Stimulated activated CD8-positive, alpha-beta memory T cell treated with anti-CD3 and anti-CD28 coated beads, Interleukin-12 subunit alpha, Interleukin-12 subunit beta, amount 100 ng/mL, for 4 hours (primary cell): ENCODE results near the gene P2RX7.
"Not testable (repeated sequence)": the region's sequence is repeated elsewhere in the genome, so short reads cannot be mapped to it uniquely, and the experiment has no call there.

Experiments
- DNase-seq: peaks from one replicate; pipeline ENCODE4 v3.0.0-alpha.2; 2020; ENCODE audit warnings: low read depth

The P2RX7 gene

DNA sequence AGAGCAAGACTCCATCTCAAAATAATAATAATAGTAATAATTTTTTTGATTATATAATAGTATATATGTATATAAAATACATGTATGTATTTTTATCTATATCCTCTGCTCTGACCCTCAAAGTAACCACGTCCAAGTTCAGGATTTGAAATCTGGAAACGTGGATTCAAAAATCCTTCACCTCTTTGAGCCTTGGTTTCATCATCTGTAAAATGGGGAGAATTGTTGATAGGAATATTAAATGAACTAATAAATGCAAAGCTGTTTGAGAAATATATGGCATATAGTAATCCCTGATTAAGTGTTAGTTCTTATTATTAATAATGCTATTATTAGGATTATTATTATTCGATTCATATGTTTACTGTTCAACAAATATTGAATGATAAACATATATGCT lies 2.6 kb downstream of the P2RX7 start:
- DNase-seq = no peak

DNA sequence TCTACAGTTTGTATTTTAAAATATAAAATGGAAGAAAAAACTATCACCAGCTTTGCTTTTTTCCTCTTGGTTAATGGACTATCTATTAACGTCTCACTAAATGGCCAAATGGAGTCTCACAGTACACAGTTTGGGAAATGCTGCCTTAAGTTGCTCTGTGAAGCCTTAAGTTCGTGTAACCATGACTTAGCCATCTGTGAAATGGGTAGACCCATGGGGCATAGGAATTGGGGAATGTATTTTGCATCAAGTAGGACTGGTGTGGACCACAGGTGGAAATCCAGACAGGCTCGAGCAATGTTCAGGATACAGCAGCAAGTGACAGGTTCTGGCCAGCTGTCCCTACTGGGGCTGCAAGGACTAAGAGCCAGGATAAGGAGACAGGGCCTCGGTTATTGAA lies 4.8 kb downstream of the P2RX7 start:
- no peak for DNase-seq

DNA sequence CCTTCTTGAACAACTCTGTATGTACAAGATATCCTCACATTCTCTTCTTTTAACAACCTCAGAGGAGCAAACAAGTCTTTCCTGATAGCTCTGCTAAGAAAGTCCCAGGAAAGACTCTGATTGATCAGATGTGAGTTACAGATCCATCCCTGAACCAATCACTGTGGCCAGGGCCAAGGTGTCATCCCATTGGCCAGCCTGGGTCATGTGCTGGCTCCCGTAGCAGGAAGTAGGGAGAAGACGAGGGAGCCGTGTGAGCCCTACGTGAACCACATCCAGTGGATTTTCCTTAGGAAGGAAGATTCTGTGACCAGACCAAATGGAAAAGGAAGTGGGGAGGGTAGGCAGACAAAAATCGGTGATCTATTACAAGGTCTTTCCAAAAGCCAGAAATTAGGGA lies 5.6 kb downstream of the P2RX7 start:
- DNase-seq = no peak

DNA sequence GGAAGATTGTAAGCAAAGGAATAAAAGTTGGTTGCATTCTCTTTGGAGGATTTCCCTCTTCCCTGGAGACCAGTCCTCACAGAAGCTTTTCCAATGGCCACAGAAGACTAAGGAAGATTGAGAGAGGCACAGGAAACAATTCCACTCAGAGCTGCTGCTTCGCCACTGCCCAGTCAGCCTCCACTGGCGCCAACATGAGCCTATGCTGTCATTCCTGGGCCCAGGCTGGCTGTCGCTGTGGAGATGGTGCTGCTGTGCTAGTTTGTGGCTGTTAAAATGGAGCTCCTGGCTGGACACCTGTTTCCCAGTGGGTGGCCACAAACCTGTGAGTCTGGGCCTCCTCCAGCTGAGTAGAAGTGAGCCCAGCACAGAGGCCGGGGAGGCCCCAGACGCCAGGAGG lies 6.6 kb downstream of the P2RX7 start:
- no peak for DNase-seq

DNA sequence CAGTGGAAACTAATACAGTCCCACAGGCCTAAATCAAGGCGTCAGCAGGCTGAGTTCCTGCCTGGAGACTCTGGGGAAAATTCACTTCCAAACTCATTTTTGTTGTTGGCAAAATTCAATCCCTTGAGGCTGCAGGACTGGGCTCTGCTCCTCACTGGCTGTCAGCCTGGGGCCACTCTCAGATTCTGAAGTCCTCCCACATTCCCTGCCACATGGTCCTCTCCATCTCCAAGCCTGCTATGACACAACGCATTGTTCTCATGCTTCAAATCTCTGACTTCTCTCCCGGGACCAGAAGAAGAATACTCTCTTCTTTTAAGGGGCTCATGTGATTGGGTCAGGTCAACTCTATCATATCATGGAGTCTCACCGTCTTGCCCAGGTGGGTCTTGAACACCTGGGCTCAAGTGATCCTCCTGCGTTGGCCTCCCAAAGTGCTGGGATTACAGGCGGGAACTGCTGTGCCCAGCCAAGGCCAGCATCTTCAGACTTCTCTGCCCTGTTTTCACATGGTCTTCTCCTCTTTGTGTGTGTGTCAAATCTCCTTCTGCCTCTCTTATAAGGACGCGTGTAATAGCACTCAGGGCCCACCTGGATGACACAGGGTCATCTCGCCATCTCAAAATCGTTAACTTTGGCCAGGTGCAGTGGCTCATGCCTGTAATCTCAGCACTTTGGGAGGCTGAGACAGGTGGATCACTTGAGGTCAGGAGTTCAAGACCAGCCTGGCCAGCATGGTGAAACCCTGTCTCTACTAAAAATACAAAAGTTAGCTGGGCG lies 9.7 kb downstream of the P2RX7 start:
- DNase-seq = no peak

DNA sequence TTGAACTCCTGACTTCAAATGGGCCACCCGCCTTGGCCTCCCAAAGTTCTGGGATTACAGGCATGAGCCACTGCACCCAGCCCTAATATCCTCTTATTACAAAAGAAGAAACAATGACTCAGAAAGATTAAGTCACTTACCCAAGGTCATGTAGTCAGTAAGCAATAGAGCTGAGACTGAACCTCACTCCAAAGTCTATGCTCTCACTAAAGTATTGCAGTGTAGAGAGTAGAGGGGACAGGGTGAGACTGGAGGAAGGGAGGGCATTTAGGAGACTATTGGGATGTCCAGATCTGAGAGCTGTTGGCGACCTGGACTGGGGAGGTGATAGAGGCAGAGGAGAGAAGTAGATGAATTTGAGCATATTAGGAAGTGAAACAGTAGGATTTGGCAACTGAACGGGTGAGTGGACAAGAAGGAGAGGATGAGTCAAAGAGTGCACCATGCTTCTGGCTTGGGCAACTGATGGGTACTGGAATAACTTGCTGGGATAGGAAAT lies 11.8 kb downstream of the P2RX7 start:
- DNase-seq = no peak

DNA sequence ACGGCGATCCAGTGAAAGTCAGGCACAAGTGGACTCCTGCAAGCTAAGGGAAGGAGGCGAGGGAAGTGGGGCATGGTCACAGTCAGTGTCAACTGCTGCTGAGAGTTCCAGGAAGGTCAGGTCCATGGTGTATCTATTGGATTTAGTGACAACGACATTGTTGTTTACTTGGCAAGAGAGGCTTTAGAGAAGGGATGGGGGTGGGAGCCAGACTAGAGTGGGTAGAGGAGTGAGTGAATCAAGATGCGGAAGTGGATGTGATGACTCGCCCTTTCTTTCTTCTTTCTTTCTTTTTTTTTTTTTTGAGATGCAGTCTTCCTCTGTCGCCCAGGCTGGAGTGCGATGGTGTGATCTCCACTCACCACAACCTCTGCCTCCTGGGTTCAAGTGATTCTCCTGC lies 12.5 kb downstream of the P2RX7 start:
- DNase-seq = no peak

DNA sequence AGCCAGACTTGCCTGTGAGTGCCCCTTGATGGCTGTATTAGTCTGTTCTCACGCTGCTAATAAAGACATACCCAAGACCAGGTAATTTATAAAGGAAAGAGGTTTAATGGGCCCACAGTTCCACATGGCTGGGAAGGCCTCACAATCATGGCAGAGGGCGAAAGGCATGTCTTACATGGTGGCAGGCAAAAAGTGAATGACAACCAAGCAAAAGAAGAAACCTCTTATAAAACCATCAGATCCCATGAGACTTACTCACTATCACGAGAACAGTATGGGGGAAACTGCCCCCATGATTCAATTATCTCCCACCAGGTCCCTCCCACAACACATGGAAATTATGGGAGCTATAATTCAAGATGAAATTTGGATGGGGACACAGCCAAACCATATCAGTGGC lies 16.6 kb downstream of the P2RX7 start:
- DNase-seq = not testable (repeated sequence)

DNA sequence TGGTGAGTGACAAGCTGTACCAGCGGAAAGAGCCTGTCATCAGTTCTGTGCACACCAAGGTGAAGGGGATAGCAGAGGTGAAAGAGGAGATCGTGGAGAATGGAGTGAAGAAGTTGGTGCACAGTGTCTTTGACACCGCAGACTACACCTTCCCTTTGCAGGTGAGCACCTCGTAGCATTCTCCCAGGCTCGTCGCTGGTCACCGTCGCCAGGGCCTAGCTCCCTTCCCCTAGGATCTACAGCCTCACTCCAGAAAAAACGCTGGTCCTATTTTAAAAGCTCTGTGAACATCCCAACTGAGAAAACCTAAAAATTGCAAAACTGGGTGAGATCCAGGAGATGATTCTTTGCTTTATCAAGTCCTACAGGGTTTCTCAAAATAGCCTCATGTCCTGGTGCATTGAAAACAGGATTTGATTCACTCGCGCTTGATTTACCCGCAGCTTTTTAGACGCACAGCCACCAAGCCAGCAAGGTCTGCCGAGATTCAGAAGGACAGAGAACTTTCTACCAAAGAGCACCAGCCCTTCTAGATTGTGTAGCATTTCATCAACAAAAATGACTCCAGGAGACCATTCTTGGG lies 22.2 kb downstream of the P2RX7 start:
- no peak for DNase-seq

DNA sequence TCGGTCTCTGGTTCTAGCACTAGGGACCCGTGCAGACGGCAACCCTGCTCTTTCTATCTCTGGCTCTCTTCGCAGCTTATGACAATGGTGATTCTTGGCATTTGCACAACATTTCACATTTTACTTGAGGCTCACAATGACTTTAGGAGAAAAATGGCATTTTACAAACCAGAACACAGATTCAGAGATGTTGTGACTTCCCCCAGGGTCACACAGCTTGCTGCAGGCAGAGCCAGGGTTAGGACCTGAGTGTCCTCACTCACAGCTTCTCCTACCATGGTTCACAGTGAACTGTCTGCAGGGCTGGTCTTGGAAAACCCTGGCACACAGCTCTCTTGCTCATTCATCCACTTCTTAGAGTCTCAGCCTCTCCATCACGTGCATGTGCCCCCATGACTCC lies 23.7 kb downstream of the P2RX7 start:
- DNase-seq = no peak

DNA sequence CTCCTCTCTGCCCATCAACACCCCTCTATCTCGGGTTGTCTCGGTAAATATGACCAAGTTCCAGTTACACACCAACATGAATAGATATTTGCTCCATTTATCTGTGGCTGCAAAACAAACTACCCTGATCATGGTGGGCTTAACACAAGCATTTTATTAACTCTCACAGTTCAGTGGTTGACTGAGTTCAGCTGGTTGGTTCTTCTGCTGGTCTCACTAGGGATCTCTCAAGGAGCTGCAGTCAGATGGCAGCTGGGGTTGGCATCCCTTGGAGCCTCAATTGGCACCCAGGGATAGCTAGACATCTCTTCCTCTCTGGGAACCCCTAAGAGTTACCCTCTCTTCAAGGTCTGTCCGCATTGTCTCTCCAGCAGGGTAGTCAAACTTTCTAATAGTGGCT lies 25.4 kb downstream of the P2RX7 start:
- DNase-seq = no peak

DNA sequence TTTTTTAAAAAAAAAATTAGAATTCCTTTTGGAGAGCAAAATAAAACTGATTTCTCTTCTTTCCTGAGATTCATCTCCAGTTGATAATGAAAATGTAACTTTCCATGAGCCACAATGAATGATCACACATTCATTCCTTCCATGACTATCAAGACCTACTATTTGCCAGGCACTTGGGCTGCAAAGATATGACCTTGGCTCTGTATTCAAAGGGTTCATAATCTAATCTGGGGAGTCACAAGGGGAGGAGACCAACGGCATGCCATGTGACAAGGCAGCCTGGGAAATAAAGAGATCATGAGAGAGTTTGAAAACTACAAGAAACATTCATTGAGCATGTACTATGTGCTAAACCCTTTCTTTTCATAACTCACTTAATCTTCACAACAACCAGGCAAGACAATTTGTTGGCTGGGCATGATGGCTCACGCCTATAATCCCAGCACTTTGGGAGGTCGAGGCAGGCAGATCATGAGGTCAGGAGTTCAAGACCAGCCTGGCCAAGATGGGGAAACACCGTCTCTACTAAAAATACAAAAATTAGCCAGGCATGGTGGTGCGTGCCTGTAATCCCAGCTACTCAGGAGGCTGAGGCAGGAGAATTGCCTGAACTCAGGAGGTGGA lies 26.2 kb downstream of the P2RX7 start:
- not testable (repeated sequence) for DNase-seq

DNA sequence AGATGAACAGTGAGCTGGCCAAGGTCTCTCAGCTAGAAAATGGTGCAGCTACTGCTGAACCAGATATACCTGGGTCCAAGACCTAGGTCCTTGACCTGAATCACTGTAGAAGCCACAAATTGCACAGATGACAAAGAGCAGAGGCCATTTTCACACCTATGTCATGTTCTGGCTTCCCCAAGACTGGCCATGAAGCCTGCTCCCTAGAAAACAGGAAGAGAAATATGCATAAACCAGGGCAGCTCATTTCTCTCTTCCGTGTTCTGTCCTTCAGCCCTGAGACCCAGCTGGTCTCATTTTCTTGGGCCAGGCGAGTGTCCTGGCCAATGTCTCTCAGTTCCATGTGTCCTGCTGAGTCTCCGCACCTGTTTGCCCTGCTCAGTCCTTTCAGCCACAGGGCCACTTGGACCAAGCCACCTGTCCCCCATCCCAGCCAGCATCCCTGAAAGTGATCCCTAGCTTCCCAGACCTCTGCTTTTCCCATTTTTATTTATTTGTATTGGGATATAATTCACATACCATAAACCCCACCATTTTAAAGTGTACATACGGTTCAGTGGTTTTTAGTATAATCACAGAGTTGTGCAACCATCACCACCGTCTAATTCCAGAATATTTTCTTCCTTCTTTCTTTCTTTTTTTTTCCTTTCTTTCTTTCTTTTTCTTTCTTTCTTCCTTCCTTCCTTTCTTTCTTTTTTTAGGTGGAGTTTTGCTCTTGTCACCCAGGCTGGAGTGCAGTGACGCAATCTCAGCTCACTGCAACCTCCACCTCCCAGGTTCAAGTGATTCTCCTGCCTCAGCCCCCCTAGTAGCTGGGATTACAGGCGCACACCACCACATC lies 27.0 kb downstream of the P2RX7 start:
- DNase-seq = no peak

DNA sequence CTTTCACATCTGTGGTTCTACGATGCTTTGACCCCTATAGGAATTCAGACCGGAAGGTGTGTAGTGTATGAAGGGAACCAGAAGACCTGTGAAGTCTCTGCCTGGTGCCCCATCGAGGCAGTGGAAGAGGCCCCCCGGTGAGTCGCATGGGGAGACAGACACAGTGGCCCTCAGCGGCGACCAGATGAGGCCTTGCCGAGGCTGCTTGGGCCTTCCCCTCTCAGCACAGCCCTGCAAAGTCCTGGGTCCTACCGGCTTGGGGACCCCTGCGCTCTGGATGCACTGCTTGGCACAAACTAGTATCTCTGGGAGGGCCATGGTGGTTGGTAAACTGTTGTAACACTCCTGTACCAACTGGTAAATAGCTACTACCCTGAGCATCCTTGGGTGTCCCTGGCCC lies 29.7 kb downstream of the P2RX7 start:
- DNase-seq = no peak

DNA sequence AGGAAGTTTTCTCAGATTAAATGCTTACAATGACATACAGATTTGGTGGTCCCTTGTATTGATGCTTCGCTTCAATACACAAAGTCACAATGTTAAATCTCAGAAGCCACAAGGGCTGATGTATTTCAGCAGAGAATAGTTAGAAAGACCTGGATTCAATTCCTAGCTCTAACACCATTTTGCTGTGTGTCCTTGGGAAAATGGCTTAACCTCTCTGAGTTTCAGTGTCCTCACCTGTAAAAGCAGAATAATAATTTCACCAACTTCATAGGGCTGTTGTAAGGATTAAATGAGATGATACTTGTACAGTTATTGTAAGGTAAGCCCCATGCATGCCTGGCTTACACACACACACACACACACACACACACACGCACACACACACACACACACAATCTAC lies 30.3 kb downstream of the P2RX7 start:
- no peak for DNase-seq

DNA sequence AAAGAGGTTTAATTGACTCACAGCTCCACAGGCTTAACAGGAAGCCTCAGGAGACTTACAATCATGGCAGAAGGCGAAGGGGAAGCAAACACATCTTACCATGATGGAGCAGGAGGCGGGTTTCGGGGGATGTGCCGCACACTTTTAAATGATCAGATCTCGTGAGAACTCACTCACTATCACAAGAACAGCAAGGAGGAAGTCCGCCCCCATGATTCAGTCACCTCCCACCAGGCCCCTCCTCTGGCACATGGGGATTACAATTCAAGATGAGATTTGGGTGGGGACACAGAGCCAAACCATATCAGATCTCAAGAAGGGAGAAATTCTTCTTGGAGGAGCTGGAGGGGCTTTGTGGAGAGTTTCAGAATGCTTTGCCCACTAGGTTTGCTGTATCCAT lies 32.2 kb downstream of the P2RX7 start:
- DNase-seq = not testable (repeated sequence)

DNA sequence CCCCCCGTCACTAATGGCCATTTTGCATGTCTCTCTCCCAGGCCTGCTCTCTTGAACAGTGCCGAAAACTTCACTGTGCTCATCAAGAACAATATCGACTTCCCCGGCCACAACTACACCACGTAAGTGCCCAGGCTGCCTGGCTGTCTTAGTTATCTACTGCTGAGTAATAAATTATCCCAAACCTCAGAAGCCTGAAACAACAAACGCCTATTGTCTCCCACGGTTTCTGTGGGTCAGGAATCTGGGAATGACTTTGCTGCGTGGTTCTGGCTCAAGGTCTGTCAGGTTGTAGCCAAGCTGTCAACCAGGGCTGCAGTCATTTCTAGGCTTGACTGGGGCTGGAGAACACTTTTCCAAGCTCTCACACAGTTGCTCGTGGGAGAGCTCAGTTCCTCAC lies 32.6 kb downstream of the P2RX7 start:
- no peak for DNase-seq

DNA sequence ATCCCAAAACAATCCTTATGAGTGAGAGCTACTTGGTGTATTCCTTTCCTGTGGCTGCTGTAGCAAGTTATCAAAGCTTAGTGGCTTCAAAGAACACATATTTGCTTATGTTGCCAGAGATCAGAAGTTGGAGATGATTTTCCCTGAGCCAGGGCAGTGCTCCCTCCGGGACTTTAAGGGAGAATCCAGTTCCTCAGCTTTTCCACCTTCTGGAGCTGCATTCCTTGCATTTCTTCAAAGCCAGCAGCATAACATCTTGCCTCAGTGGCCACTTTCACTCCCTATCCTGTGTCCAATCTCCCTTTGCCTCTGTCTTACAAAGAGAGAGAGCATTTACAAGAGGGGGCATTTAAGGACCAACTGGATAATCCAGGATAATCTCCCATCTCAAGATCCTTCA lies 33.7 kb downstream of the P2RX7 start:
- no peak for DNase-seq

DNA sequence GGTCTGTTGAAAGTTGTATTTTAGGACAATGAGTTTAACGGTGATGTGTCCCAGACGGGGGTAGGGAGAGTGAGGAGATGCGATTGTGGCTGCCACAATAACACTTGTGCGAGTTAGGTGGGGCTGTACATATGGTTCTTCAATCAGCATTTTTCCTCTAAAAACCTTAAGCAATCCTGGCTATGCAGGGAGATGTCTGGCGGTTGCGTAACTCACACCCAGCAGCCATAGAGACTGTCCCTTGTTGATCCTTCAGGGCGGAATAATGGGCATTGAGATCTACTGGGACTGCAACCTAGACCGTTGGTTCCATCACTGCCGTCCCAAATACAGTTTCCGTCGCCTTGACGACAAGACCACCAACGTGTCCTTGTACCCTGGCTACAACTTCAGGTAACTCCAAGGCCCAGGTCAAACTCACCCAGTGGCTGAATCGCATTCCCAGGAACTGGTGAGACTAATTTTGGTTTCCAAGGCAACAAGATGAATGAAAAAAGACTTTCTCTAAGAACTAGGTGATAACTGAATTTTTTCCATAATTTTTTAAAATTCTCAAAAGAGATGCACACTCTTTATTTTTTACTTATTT lies 34.6 kb downstream of the P2RX7 start:
- no peak for DNase-seq

DNA sequence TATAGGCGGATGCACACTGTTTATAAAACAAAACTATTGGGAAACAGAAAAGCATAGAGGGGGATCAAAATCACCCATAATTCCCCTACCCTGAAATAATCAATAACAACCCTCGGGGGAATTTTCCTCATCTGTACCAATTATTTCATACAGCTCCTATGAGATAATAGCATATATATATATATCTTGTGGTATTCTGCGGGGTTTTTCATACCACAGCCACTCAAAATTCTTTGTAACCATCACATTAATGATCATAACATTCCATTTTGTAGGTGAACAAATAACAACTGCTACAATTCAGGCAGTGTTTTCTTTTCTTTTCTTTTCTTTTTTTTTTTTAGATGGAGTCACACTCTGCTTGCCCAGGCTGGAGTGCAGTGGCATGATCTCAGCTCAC lies 35.3 kb downstream of the P2RX7 start:
- no peak for DNase-seq

DNA sequence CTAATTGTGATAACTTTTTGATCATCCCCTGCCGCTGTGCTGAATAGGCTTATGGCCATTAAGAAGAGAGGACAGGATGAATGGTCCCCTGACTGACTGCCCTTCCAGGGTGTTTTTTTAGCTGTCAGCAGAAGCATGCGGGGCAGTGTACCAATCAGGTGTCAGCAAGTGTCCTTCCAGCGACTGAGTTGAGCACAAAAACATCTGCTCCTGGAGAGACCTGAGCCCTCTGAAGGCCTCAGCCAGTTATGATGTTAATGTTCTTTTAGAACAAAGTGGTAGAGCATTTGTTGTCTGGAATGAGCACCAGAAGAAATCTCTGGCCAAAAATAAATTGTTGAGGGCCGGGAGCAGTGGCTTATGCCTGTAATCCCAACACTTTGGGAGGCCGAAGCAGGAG lies 37.5 kb downstream of the P2RX7 start:
- no peak for DNase-seq

DNA sequence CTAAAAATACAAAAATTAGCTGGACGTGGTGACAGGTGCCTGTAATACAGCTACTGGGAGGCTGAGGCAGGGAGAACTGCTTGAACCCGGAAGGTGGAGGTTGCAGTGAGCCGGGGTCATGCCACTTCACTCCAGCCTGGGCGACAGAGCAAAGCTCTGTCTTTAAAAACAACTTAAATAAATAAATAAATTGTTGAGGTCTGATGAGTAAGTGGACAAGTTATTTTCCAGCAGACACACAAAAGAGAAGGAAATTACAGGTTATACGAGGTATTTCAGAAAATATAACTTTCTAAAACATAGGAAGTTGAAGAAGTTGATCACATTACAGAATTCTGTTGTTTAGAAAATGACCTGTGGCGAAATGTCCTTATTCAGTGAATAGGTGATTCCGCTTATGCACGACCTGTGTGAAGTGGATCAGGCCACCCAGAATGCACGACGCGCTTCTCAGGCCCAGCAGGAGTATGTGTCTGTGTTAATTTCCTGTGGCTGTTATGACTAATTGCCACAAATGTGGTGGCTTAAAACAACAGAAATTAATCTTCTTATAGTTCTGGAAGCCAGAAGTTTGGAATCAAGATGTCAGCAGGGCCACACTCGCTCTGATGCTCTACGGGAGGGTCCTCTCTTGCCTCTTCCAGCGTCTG lies 38.1 kb downstream of the P2RX7 start:
- DNase-seq = no peak
